GM12878 (cell line): Measurements from ENCODE around the gene LMF2. TPM values are rescaled to one million over a fixed set of nuclear protein-coding genes. Genes with fewer than 3 reads are reported as not detected.

Experiments used
- ATAC-seq: fragments of 200-7000 bp; cut with Tn5 transposase; 3 replicates; pipeline ENCODE4 v1.9.1; 2020; ENCODE audit warnings: mild to moderate bottlenecking, moderate library complexity
- BruUV-seq: library from RNA; stranded (reverse); fragments of 400-500 nt; replicated peaks from 2 replicates; lab custom pipeline; 2021; lab: Mats Ljungman, UMichigan
- CTCF ChIA-PET: fragments of 300-600 bp; sonication (Branson Sonifier 250); formaldehyde crosslinking; extraction: SDS; loops from one replicate; lab custom pipeline; 2021; ENCODE audit warnings: inconsistent platforms; lab: Yijun Ruan, JAX
- POLR2A ChIA-PET: fragments of 350-600 bp; formaldehyde crosslinking; extraction: SDS; loops from one replicate; lab custom pipeline; 2021; ENCODE audit warnings: inconsistent platforms; lab: Charles Lee
- RAD21 ChIA-PET: fragments of 300-600 bp; sonication (Branson Sonifier 250); formaldehyde crosslinking; loops from one replicate; lab custom pipeline; 2023; ENCODE audit warnings: antibody characterized with exemption; ENCODE audit not compliant: unreplicated experiment; lab: Charles Lee
- SMC1A ChIA-PET: fragments of 300-600 bp; sonication (Branson Sonifier 250); formaldehyde crosslinking; loops from one replicate; lab custom pipeline; 2023; ENCODE audit not compliant: unreplicated experiment, uncharacterized antibody; lab: Charles Lee
- DNase-seq: peaks from one replicate; pipeline ENCODE4 v3.0.0-alpha.2; 2011; ENCODE audit warnings: low read depth, low spot score
- FAIRE-seq: peaks from 3 replicates; lab custom pipeline; 2011; peaks lifted over from hg19 to GRCh38; lab: Jason Lieb, UNC
- H2AFZ ChIP-seq: 2 replicates; pipeline ENCODE4 v1.6.0; 2011; ENCODE audit warnings: low read depth, low read length, control low read depth; ENCODE audit not compliant: control insufficient read depth
- H3K27ac ChIP-seq: 2 replicates; pipeline ENCODE4 v1.5.1; 2011; ENCODE audit warnings: control low read depth; ENCODE audit not compliant: control insufficient read depth, insufficient read depth
- H3K27me3 ChIP-seq, 2 experiments: replicated peaks in 1 of 2; 2 replicates each; pipeline versions ENCODE4 v1.6.0 to v1.6.1; 2011; ENCODE audit warnings: low read length in 1 of 2; ENCODE audit not compliant: control insufficient read depth in 2 of 2, insufficient read depth in 2 of 2
- H3K36me3 ChIP-seq, 2 experiments: 2 replicates each; pipeline ENCODE4 v1.5.1; 2011; ENCODE audit warnings: low read length in 1 of 2; ENCODE audit not compliant: control insufficient read depth in 2 of 2, insufficient read depth in 2 of 2
- H3K4me1 ChIP-seq: 2 replicates; pipeline ENCODE4 v1.6.1; 2011; ENCODE audit warnings: mild to moderate bottlenecking, low read length, moderate library complexity, mixed read lengths; ENCODE audit not compliant: control insufficient read depth, insufficient read depth
- H3K4me2 ChIP-seq: 2 replicates; pipeline ENCODE4 v1.6.0; 2011; ENCODE audit warnings: control low read depth; ENCODE audit not compliant: control insufficient read depth, insufficient read depth
- H3K4me3 ChIP-seq: fragments of 200-600 bp; sonication (generic); 2 replicates; pipeline ENCODE4 v1.5.1; 2016
- H3K79me2 ChIP-seq: 2 replicates; pipeline ENCODE4 v1.6.0; 2011; ENCODE audit warnings: low read length; ENCODE audit not compliant: control insufficient read depth, insufficient read depth
- H3K9ac ChIP-seq: 2 replicates; pipeline ENCODE4 v1.8.0; 2011; ENCODE audit warnings: low read length, control low read depth, mixed read lengths; ENCODE audit not compliant: control insufficient read depth, insufficient read depth
- H3K9me3 ChIP-seq: replicated peaks from 3 replicates; pipeline ENCODE4 v1.5.1; 2011; ENCODE audit warnings: mild to moderate bottlenecking, low read length; ENCODE audit not compliant: control insufficient read depth, insufficient read depth
- H4K20me1 ChIP-seq: 2 replicates; pipeline ENCODE4 v1.6.0; 2011; ENCODE audit not compliant: control insufficient read depth, insufficient read depth
- BACH1 ChIP-seq: fragments of 450-650 bp; IDR thresholded peaks from 2 replicates; pipeline ENCODE4 v1.6.1; 2017; ENCODE audit warnings: mild to moderate bottlenecking, borderline replicate concordance
- CEBPB ChIP-seq, 2 experiments: fragments of 150-350 bp in 1 of 2; IDR thresholded peaks; 2 replicates each; pipeline ENCODE4 v1.6.1; 2012 to 2014; ENCODE audit warnings: low read depth in 2 of 2, low read length in 2 of 2, borderline replicate concordance in 1 of 2, inconsistent platforms in 1 of 2
- GATAD2B ChIP-seq: fragments of 450-650 bp; conservative IDR thresholded peaks from 2 replicates; pipeline ENCODE4 v1.6.1; 2017; ENCODE audit warnings: low read depth, mild to moderate bottlenecking, moderate library complexity
- HCFC1 ChIP-seq: fragments of 150-350 bp; IDR thresholded peaks from 2 replicates; pipeline ENCODE4 v1.6.1; 2014; ENCODE audit warnings: low read length
- HDGF ChIP-seq: fragments of 450-650 bp; IDR thresholded peaks from 2 replicates; pipeline ENCODE4 v1.6.1; 2016; ENCODE audit warnings: antibody characterized with exemption
- KAT2A ChIP-seq: conservative IDR thresholded peaks from 2 replicates; pipeline ENCODE4 v1.6.1; 2011; ENCODE audit warnings: low read depth, low read length; ENCODE audit not compliant: control insufficient read depth
- LARP7 ChIP-seq: fragments of 450-650 bp; IDR thresholded peaks from 2 replicates; pipeline ENCODE4 v1.6.1; 2017; ENCODE audit warnings: mild to moderate bottlenecking
- NFYB ChIP-seq: IDR thresholded peaks from 2 replicates; pipeline ENCODE4 v1.6.1; 2011; ENCODE audit warnings: low read depth, mild to moderate bottlenecking, low read length, improper control_type of control experiment, moderate library complexity; ENCODE audit not compliant: insufficient read depth
- NR2F1 ChIP-seq: fragments of 450-650 bp; conservative IDR thresholded peaks from 2 replicates; pipeline ENCODE4 v1.6.1; 2017; ENCODE audit warnings: mild to moderate bottlenecking
- NRF1 ChIP-seq: conservative IDR thresholded peaks from 2 replicates; pipeline ENCODE4 v1.6.1; 2011; ENCODE audit warnings: mild to moderate bottlenecking, low read depth, low read length, improper control_type of control experiment
- POLR2A ChIP-seq: IDR thresholded peaks from 2 replicates; pipeline ENCODE4 v1.6.1; 2011; ENCODE audit warnings: low read depth, mild to moderate bottlenecking, low read length
- SIX5 ChIP-seq: IDR thresholded peaks from 2 replicates; pipeline ENCODE4 v1.6.1; 2011; ENCODE audit warnings: mild to moderate bottlenecking, low read depth, low read length, moderate library complexity; ENCODE audit not compliant: severe bottlenecking
- SMAD1 ChIP-seq: fragments of 450-650 bp; IDR thresholded peaks from 2 replicates; pipeline ENCODE4 v1.6.1; 2018; ENCODE audit warnings: mild to moderate bottlenecking, low read depth; ENCODE audit not compliant: partially characterized antibody
- SP1 ChIP-seq: IDR thresholded peaks from one replicate; pipeline ENCODE4 v1.6.1; 2011; ENCODE audit warnings: low read depth, low read length
- SRF ChIP-seq, 2 experiments: IDR thresholded peaks; 2 replicates each; pipeline ENCODE4 v1.6.1; 2011; ENCODE audit warnings: low read depth in 2 of 2, low read length in 2 of 2, mild to moderate bottlenecking in 1 of 2, moderate library complexity in 1 of 2
- YY1 ChIP-seq: IDR thresholded peaks from 2 replicates; pipeline ENCODE4 v1.6.1; 2011; ENCODE audit warnings: low read depth, mild to moderate bottlenecking, low read length
- ZZZ3 ChIP-seq: IDR thresholded peaks from 2 replicates; pipeline ENCODE4 v1.6.1; 2011; ENCODE audit warnings: low read depth; ENCODE audit not compliant: control insufficient read depth, insufficient read length
- WGBS: methylation state at CpG from one replicate; pipeline ENCODE4 v1.1.6; 2016; ENCODE audit warnings: low lambda C conversion rate; ENCODE audit not compliant: insufficient replicate concordance, insufficient coverage; ENCODE audit errors: missing lambda C conversion rate; 5-methylcytosine and 5-hydroxymethylcytosine counted together
- in situ Hi-C: fragments of 300-500 bp; cut with MboI; formaldehyde crosslinking; loops from 9 replicates; pipeline ENCODE4 v1.14.3; 2018; ENCODE audit warnings: mixed read lengths
- intact Hi-C: fragments of 100-400 bp; cut with micrococcal nuclease; formaldehyde crosslinking; loops from one replicate; pipeline ENCODE4 v1.14.2; 2022; ENCODE audit not compliant: unreplicated experiment
- polyA plus RNA-seq, 11 experiments: library from polyadenylated mRNA; depleted of rRNA in 4 of 11; unstranded in 6 of 11; stranded (reverse) in 5 of 11; fragments of >200 nt; fragmentation: Nextera tagmentation in 4 of 11; fragmentation: Illumina TruSeq in 1 of 11; extraction: Ambion mirVana in 4 of 11; extraction: Trizol in 1 of 11; gene quantifications; 1 replicate in 1 of 11; 2 replicates in 10 of 11; pipeline versions ENCODE4 v1.2.1 to v1.2.3, GENCODE V29; 2011 to 2016; ENCODE audit warnings: inconsistent platforms in 2 of 11, missing spikeins in 2 of 11, low read depth in 1 of 11
- total RNA-seq, 4 experiments: library from RNA; depleted of rRNA in 3 of 4; stranded (reverse); fragments of >200 nt in 3 of 4; fragmentation: Illumina TruSeq in 1 of 4; extraction: Trizol in 1 of 4; gene quantifications; 2 replicates each; pipeline versions ENCODE4 v1.2.1 to v1.2.3, GENCODE V29; 2013 to 2021

LMF2 gene
- total and polyA plus RNA-seq, 10 of the 15 experiments (the other 5 are each of a cell fraction or from before 2014, with no cell fraction given), result 0.08 to 57.5 (median 21.2) TPM

- ChIA-PET RAD21 (no interaction called here), POLR2A (interaction anchor here (0.5 kb wide), 1 partner anchor 65 kb away, joined by 4 read pairs; no protein-coding TSS in a partner anchor), CTCF (no interaction called here), SMC1A (no interaction called here)
- Histone ChIP-seq H3K4me1 (peaks cover 36% of the 10 kb centered on the region), H3K4me3 (no peak overlapping the region; the same call in 1 of the 2 replicates), H3K9me3 (no peaks in the 10 kb centered on the region), H2AFZ (peak overlapping the region; percentile 92), H3K79me2 (peaks cover 36% of the 10 kb centered on the region), H4K20me1 (no peaks in the 10 kb centered on the region), H3K4me2 (peak overlapping the region; percentile 95), H3K27me3 (no peaks in the 10 kb centered on the region), H3K9ac (peak overlapping the region; percentile 56), H3K36me3 (0 out of 4 replicates have a peak, but pooled peaks cover 0 to 4% of the 10 kb centered on the region in 2 experiments), H3K27ac (peak overlapping the region; percentile 48; the same call in 1 of the 2 replicates)
- no peak for FAIRE-seq
- BruUV-seq, result no TSS peak
- in situ Hi-C loops, result no loop called here
- intact Hi-C loops, result loop anchor here (1.0 to 10.0 kb wide), 2 partner anchors 32 to 231 kb away; partner anchors contain the start of genes LMF2 and TUBGCP6
- ATAC-seq, result no peak
- DNase-seq, result no peak
- no peak for TF ChIP-seq KAT2A
- TF ChIP-seq HDGF, result no peak
- WGBS, result 84% methylated on average over 6 of the region's 6 CpGs
Observed at GRCh38 chr22:50475652-50476002, 31.9 kb downstream of the LMF2 start.

DNA sequence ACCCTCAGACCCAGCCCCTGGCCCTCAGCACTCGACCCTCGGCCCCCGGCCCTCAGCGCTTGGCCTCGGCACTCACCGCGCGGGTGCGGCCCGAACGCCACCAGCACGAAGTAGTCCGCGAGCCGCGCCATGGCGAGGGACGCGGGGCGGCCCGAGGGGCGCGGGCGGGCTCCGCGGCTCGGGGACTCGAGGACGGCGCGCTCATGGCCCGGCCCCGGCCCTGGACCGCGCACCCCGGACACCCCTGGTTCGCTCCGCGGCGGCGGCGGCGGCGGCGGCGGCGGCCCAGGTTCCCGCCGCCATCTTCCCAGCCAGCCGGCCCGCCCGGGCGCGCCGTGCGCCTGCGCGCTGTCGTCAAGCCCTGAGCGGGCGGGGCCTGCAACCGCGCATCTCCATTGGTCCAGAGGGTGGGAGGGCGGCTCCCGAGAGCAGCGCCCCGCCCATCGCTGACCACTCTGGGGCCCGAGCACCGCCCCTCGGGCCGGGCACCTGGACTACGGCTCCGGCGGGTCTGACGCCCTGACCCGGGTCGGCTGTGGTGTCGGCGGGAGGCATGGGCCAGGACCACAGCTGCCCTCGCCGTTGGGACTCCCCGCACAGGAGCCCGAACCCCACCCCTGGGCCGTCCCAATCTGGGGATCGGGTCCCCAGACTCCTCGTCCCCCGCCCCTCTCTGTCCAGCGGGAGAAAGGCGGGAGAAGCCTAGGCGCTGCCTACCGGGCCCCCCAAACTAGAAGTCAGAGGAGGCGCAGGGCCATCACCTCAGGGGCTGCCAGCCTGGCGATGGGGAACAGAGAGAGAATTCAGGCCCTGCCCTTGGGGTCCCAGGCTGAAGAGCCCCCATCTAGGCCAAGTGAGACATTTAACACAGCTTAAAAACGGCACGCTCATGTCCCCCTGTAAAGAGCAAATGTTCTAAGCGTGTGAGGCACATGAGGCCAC is 32.5 kb downstream of the LMF2 start, which contains the start of gene SBF1:
Gene SBF1 (minus strand): TSS at position 326 of the 942 bp plus-strand sequence. CDS start 195 bp downstream, at position 131.
- peak within 1 kb of the TSS; percentile 99 for H3K4me2 ChIP-seq
- peak within 1 kb of the TSS; percentile 92 for H2AFZ ChIP-seq
- peak; percentile 81 for ATAC-seq
- ChIA-PET SMC1A (no interaction called here), POLR2A (no interaction called here), CTCF (interaction anchor here (2.0 kb wide), 1 partner anchor 34 kb away, joined by 9 read pairs; the partner anchor contains the start of genes LMF2 and NCAPH2), RAD21 (no interaction called here)
- intact Hi-C loops, result loop anchor here (1.0 to 10.0 kb wide), 2 partner anchors 32 to 230 kb away; partner anchors contain the start of genes LMF2 and TUBGCP6
- peak within 1 kb of the TSS; percentile 96 for H3K4me3 ChIP-seq
- FAIRE-seq, result peak; percentile 83
- H3K9ac ChIP-seq, result peak within 1 kb of the TSS; percentile 66
- 2% methylated on average over 51 of the region's 97 CpGs for WGBS
- DNase-seq, result peak; percentile 43
- no TSS peak for BruUV-seq
- in situ Hi-C loops, result no loop called here
- peaks cover 43% of the 10 kb centered on the region for H3K4me1 ChIP-seq
- no peaks in the 10 kb centered on the region for H3K27me3 ChIP-seq
- 0 out of 4 replicates have a peak, but pooled peaks cover 0 to 4% of the 10 kb centered on the region in 2 experiments for H3K36me3 ChIP-seq
- H4K20me1 ChIP-seq, result no peaks in the 10 kb centered on the region
- no peaks in the 10 kb centered on the region for H3K9me3 ChIP-seq
- H3K79me2 ChIP-seq, result peaks cover 43% of the 10 kb centered on the region
- H3K27ac ChIP-seq, result peak within 1 kb of the TSS; percentile 48; the same call in 1 of the 2 replicates
- TF ChIP-seq SP1, result peak; percentile 78
- TF ChIP-seq POLR2A, result peak; percentile 63
- TF ChIP-seq NFYB, result peak; percentile 55; the same call in 1 of the 2 replicates
- peak; percentile 32; the same call in 1 of the 2 replicates for TF ChIP-seq NR2F1
- TF ChIP-seq SMAD1, result no peak
- TF ChIP-seq BACH1, result peak; percentile 24; the same call in 1 of the 2 replicates
- peak; percentile 67 for TF ChIP-seq NRF1
- peak; percentile 68; the same call in 1 of the 2 replicates for TF ChIP-seq GATAD2B
- TF ChIP-seq CEBPB (IDR thresholded peaks at IDR 0.05; ENCODE audit: borderline replicate concordance in 1 of 2, low read depth in 2 of 2, low read length in 2 of 2), result no peak
- peak; percentile 54 for TF ChIP-seq LARP7
- peak; percentile 93 for TF ChIP-seq YY1
- TF ChIP-seq ZZZ3, result no peak
- TF ChIP-seq HCFC1, result 0 out of 2 replicates have a peak, but pooled peaks have one; percentile 15
- no peak for TF ChIP-seq SRF (IDR thresholded peaks at IDR 0.05; ENCODE audit: low read depth in 2 of 2, low read length in 2 of 2)
- TF ChIP-seq SIX5, result no peak
